HepG2 (cell line): ENCODE measurements around the gene ZSWIM9. TPM values are rescaled to one million over a fixed set of nuclear protein-coding genes. Genes with fewer than 3 reads are reported as not detected.
A peak's percentile ranks its signal among the peaks of the same experiment; 100 is the strongest.

ENCODE experiments used
- AKNA ChIP-seq: sonication (generic); formaldehyde crosslinking; IDR thresholded peaks from 2 replicates; pipeline ENCODE4 v1.4.0; 2020; ENCODE audit warnings: missing genetic modification reagents, borderline replicate concordance
- ATF1 ChIP-seq: IDR thresholded peaks from 2 replicates; pipeline ENCODE4 v1.6.1; 2016; ENCODE audit warnings: mild to moderate bottlenecking, control low read depth
- FOXK1 ChIP-seq: sonication (generic); formaldehyde crosslinking; IDR thresholded peaks from 2 replicates; pipeline ENCODE4 v1.4.0; 2020; ENCODE audit warnings: low read depth, missing genetic modification reagents, borderline replicate concordance
- HNF4A ChIP-seq: sonication (generic); formaldehyde crosslinking; IDR thresholded peaks from 2 replicates; pipeline ENCODE4 v1.4.0; 2020; ENCODE audit warnings: missing genetic modification reagents
- NFYC ChIP-seq: IDR thresholded peaks from 2 replicates; pipeline ENCODE4 v1.6.1; 2016; ENCODE audit warnings: missing genetic modification reagents, missing compliant biosample characterization
- RBFOX2 ChIP-seq: fragments of 200-400 bp; formaldehyde crosslinking; IDR thresholded peaks from 2 replicates; pipeline ENCODE4 v1.6.1; 2017; ENCODE audit warnings: low read depth, mild to moderate bottlenecking, low read length
- ZBTB20 ChIP-seq: sonication (generic); formaldehyde crosslinking; IDR thresholded peaks from 2 replicates; pipeline ENCODE4 v1.8.1; 2023; ENCODE audit warnings: missing genetic modification reagents, low read depth, mild to moderate bottlenecking, borderline replicate concordance
- ZFX ChIP-seq: sonication (generic); formaldehyde crosslinking; IDR thresholded peaks from 2 replicates; pipeline ENCODE4 v1.4.0; 2020; ENCODE audit warnings: mild to moderate bottlenecking, low read depth, missing genetic modification reagents, moderate library complexity
- ZNF225 ChIP-seq: sonication (generic); formaldehyde crosslinking; IDR thresholded peaks from 2 replicates; pipeline ENCODE4 v1.4.0; 2020; ENCODE audit warnings: mild to moderate bottlenecking, missing genetic modification reagents
- ZNF264 ChIP-seq: sonication (generic); formaldehyde crosslinking; IDR thresholded peaks from 2 replicates; pipeline ENCODE4 v1.4.0; 2020; ENCODE audit warnings: missing genetic modification reagents
- ZNF678 ChIP-seq: sonication (generic); formaldehyde crosslinking; IDR thresholded peaks from 2 replicates; pipeline ENCODE4 v1.4.0; 2020; ENCODE audit warnings: mild to moderate bottlenecking, missing genetic modification reagents
- ZNF691 ChIP-seq: sonication (generic); formaldehyde crosslinking; IDR thresholded peaks from 2 replicates; pipeline ENCODE4 v1.4.0; 2020; ENCODE audit warnings: missing genetic modification reagents, low read depth, mild to moderate bottlenecking, borderline replicate concordance
- ZSCAN21 ChIP-seq: sonication (generic); formaldehyde crosslinking; IDR thresholded peaks from 2 replicates; pipeline ENCODE4 v1.8.0; 2022; ENCODE audit warnings: mild to moderate bottlenecking, missing genetic modification reagents, moderate library complexity, borderline replicate concordance
- polyA plus RNA-seq, 8 experiments: library from polyadenylated mRNA; depleted of rRNA in 3 of 8; stranded (reverse) in 7 of 8; unstranded in 1 of 8; fragments of >200 nt; fragmentation: Illumina TruSeq in 4 of 8; extraction: Trizol in 4 of 8; gene quantifications; 2 replicates each; pipeline versions ENCODE4 v1.2.1 to v1.2.3, GENCODE V29; 2011 to 2016; ENCODE audit warnings: low read depth in 4 of 8, missing spikeins in 1 of 8, mixed read lengths in 1 of 8; ENCODE audit not compliant: insufficient read depth in 1 of 8
- total RNA-seq, 5 experiments: library from RNA; depleted of rRNA; stranded (reverse); fragments of >200 nt; fragmentation: Illumina TruSeq; extraction: Trizol; gene quantifications; 2 replicates each; pipeline ENCODE4 v1.2.3, GENCODE V29; 2016; ENCODE audit warnings: low read depth in 1 of 5
- TF ChIP-seq, protein P1 (sequence below): sonication (generic); formaldehyde crosslinking; conservative IDR thresholded peaks from 2 replicates; pipeline ENCODE4 v1.4.0; 2020; ENCODE audit warnings: mild to moderate bottlenecking, missing genetic modification reagents, moderate library complexity
- TF ChIP-seq, protein P2 (sequence below): sonication (generic); formaldehyde crosslinking; IDR thresholded peaks from 2 replicates; pipeline ENCODE4 v1.4.0; 2020; ENCODE audit warnings: mild to moderate bottlenecking, missing genetic modification reagents

The ZSWIM9 gene
- total and polyA plus RNA-seq, 2 of the 13 experiments (the other 11 are each of a cell fraction or from before 2014, with no cell fraction given), result 0.18 to 1.1 TPM

DNA sequence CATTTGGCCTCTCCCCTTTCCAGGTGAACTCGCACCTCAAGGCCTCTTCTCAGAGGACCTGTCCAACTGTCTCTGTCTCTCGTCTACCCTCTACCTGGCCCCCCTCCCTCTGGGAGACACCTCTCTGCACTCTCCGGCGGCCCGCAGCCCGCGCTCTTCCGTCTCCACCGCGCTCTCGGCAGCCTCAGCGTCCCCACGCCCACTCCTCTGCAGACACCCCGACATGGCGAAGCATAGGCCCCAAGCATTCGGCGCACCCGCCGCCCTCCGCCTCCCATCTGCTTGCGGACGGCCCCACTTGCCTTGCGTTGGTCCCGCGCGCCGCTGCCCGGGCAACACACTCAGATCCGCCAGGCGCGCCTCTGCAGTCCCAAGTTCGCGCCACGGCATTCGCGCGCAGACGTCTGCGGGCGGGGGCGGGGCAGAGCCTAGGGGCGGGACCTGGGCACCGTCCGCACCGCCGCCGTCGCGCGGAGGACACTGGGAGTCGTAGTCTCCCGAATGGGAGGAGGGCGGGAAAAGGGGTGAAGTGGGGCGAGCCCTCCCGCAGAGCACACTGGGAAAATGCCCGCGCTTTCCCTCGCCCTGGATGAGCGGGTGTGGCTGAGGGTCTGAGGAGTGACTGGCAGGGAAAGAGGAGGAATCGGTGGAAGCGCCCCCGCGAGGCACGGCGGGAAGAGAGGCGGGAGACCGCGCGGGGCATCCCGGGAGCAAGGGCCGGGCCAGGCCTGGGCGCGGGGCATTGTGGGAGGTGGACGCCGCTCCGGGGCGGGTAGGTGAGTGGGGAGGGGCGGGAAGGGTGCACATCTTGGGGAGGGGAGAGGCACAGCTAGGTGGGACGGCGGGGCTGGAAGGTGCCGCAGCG lies at the start of gene ZSWIM9, which contains the start of gene LIG1 (continued):
- TF ChIP-seq, protein P1, sequence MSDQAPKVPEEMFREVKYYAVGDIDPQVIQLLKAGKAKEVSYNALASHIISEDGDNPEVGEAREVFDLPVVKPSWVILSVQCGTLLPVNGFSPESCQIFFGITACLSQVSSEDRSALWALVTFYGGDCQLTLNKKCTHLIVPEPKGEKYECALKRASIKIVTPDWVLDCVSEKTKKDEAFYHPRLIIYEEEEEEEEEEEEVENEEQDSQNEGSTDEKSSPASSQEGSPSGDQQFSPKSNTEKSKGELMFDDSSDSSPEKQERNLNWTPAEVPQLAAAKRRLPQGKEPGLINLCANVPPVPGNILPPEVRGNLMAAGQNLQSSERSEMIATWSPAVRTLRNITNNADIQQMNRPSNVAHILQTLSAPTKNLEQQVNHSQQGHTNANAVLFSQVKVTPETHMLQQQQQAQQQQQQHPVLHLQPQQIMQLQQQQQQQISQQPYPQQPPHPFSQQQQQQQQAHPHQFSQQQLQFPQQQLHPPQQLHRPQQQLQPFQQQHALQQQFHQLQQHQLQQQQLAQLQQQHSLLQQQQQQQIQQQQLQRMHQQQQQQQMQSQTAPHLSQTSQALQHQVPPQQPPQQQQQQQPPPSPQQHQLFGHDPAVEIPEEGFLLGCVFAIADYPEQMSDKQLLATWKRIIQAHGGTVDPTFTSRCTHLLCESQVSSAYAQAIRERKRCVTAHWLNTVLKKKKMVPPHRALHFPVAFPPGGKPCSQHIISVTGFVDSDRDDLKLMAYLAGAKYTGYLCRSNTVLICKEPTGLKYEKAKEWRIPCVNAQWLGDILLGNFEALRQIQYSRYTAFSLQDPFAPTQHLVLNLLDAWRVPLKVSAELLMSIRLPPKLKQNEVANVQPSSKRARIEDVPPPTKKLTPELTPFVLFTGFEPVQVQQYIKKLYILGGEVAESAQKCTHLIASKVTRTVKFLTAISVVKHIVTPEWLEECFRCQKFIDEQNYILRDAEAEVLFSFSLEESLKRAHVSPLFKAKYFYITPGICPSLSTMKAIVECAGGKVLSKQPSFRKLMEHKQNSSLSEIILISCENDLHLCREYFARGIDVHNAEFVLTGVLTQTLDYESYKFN (CRISPR knock-in tag), result peak; percentile 62
- peak; percentile 52; the same call in 1 of the 2 replicates for TF ChIP-seq NFYC
- TF ChIP-seq ZNF225, result 0 out of 2 replicates have a peak, but pooled peaks have one; percentile 50
- no peak; the same call in 1 of the 2 replicates for TF ChIP-seq ZBTB20 (CRISPR knock-in tag)
- peak; percentile 64; the same call in 1 of the 2 replicates for TF ChIP-seq ZNF678 (CRISPR knock-in tag)
- 0 out of 2 replicates have a peak, but pooled peaks have one; percentile 57 for TF ChIP-seq ZNF691 (CRISPR knock-in tag)
- TF ChIP-seq ZNF264, result 0 out of 2 replicates have a peak, but pooled peaks have one; percentile 52
- peak; percentile 86 for TF ChIP-seq ZFX (CRISPR knock-in tag)
- TF ChIP-seq, protein P2, sequence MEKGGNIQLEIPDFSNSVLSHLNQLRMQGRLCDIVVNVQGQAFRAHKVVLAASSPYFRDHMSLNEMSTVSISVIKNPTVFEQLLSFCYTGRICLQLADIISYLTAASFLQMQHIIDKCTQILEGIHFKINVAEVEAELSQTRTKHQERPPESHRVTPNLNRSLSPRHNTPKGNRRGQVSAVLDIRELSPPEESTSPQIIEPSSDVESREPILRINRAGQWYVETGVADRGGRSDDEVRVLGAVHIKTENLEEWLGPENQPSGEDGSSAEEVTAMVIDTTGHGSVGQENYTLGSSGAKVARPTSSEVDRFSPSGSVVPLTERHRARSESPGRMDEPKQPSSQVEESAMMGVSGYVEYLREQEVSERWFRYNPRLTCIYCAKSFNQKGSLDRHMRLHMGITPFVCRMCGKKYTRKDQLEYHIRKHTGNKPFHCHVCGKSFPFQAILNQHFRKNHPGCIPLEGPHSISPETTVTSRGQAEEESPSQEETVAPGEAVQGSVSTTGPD (CRISPR knock-in tag), result no peak
- TF ChIP-seq FOXK1 (CRISPR knock-in tag), result peak; percentile 49; the same call in 1 of the 2 replicates
- peak; percentile 86 for TF ChIP-seq RBFOX2
- TF ChIP-seq ZSCAN21, result peak; percentile 87; the same call in 1 of the 2 replicates
- 0 out of 2 replicates have a peak, but pooled peaks have one; percentile 6 for TF ChIP-seq HNF4A (CRISPR knock-in tag)
- no peak for TF ChIP-seq AKNA (CRISPR knock-in tag)
- TF ChIP-seq ATF1 (CRISPR knock-in tag), result peak; percentile 34; the same call in 1 of the 2 replicates
